Urothelium cell line (cell line): Measurements from ENCODE around the gene IQSEC3.
"Not testable (repeated sequence)": the region's sequence is repeated elsewhere in the genome, so short reads cannot be mapped to it uniquely, and the experiment has no call there.

ENCODE experiments used
- DNase-seq: peaks from one replicate; pipeline ENCODE4 v3.0.0; 2011; ENCODE audit warnings: low spot score, mixed read lengths
- FAIRE-seq: peaks from 2 replicates; lab custom pipeline; 2011; peaks lifted over from hg19 to GRCh38; lab: Jason Lieb, UNC

IQSEC3 gene

DNA sequence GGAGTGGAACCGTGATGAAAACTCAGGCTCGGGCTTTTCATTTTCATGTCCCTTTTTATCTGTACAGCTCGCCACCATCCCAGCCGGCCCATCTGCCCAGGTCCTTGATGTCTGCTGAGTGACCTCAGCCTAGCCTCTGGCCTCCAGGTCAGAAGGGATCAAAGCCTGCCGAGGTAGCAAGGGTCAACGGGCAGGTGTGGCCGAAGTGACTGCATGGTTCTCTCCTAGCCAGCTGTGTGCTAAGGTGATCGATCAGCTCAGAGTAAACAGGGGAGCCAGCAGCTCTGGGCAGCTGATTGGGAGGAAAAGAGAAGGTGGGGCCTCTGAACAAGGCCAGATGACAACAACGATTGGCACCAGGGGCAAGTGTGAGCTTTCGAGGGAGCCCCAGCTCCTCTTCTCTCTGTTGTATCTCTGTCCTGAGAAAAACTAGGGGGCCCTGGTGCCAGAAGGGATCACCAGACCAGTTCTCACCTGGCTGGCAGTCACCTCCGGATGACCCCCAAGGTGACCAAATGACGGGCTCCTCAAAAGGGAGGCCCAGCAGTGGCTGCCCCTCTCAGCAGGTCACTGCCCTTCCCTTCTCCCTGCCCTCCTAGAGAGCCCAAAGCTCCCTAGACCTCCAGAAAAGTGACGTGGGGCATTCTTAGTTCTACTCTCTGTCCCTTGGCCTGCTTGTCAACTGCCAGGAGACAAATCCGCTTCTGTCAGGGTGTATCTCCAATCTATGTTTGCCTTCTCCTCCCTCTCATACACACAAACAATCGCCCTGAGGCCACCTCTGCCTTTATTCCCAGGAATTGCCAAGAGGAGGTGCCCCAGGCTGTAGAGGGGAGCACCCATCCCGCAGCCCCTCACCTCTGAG is 143.9 kb downstream of the IQSEC3 start:
- DNase-seq (no peak), FAIRE-seq (no peak)

DNA sequence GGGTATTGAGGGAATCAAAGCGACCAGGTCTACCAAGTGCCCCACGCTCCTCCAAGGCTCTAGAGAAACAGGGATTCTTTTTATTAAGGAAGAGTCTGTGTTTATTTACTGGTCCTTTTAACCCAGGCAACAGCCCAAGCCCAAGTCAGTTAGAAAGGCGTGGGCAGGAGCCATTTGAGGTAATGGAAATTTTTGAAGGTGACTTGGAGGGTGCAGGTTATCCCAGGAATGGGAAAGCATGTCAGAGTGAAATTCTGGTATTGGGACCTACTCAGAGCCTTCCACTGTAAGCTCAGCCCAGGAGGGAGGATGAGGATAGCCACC is 144.5 kb downstream of the IQSEC3 start:
- DNase-seq (no peak), FAIRE-seq (no peak)

DNA sequence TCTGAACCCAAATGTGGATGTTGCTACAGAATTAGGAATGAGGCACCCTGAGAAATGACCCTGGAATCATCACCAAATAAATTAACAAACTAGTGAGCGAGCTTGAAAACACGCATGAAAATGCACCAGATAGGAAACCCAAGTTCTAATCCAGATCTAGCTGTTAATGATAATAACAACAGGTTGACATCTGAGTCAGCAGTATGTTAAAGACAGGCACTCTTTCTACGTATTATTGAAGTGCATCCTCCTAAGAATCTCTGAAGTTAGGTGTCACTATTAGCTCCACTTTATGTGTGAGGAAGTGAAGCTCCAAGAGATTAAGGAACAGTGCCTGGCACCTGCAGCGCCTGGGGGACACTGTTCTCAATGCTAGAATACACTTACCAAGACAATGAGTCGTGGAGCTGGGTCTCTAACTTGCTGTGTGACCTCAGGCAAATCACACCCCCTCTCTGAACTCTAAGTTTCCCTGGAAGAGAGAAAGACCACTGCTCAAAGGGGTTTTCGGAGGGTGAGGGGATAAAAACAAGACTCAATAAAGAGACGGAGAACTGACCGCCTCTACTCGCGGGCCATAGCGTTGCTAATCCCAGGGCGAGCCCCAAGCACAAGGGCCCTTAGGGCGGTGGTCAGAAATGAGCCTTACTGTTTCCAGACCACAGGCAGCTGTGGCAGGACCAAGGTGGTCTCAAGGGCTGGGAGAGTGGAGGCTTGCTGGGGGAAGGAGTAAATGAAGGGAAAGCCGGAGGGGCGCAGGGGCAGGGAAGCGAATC is 145.3 kb downstream of the IQSEC3 start:
- FAIRE-seq (no peak), DNase-seq (no peak)

DNA sequence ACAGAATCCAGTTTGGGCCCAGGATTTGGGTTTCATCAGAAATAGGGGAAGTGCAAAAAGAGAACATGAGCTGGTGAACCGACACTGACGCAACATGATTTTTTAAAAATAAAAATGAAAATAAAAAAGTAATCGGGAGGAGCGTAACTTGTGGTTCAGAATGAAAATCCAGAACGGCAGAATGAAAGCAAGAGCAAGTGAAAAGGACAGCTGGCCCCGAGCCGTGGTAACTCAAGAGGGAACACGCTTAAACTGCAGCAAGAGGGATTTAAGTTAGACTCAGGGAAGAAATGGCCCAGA is 145.8 kb downstream of the IQSEC3 start:
- no peak for FAIRE-seq
- DNase-seq: no peak

DNA sequence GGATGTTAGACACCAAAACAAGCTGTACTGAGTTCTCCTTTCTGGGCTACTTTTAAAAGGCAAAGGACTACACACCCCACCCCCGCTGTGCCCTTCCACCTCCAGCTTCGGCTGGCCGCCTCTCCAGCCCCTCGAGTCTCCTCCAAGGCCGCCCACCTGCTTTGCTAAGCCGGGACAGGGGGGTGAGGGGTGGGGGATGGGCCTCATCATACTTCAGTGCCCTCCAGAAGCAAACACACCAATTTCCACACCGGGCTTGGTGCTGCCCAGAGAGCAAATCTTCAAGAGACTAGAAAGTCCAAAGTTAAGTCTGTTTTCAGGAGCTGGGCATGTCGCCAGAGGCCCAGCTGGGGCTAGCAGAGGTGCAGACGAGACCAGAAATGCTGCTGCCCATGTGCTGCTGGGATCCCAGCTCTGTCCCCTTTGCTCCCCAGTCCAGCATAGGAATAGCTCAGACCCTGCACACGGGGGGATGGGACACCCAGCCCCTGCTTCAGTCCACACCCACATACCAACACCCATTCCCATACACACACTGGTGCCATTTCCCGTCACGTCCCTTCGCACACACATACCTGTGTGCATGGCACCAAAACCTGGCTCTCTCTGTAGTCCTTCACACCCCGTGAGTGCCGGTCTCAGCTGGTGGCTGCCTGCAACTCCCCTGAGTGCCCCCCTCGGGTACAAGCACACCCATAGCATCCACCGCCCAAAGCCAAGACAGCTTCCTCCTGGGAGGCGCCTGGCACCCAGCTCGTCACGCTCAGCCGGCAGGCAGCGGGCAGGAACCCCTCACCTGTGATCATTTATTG is 146.4 kb downstream of the IQSEC3 start:
- no peak for DNase-seq
- FAIRE-seq: no peak

DNA sequence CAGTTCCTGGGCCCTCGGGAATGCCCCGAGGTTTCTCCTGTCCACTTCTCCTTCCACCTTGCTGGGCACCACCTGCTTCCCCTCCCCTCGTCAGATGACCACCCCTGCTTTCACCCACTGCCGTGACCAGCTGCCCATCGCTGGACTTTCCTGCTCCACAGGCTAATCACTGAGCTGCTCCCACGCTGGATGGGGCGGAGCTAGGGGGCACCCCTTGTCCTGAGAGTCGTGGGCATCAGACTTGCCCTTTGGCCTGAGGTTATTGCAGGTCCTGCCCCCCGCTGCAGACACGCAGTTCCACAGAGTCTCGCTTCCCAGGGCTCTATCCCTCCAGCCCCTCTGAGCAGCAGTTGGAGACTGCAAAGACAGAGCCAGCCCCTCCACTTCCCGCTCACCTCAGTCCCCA is 147.0 kb downstream of the IQSEC3 start:
- FAIRE-seq (no peak), DNase-seq (no peak)

DNA sequence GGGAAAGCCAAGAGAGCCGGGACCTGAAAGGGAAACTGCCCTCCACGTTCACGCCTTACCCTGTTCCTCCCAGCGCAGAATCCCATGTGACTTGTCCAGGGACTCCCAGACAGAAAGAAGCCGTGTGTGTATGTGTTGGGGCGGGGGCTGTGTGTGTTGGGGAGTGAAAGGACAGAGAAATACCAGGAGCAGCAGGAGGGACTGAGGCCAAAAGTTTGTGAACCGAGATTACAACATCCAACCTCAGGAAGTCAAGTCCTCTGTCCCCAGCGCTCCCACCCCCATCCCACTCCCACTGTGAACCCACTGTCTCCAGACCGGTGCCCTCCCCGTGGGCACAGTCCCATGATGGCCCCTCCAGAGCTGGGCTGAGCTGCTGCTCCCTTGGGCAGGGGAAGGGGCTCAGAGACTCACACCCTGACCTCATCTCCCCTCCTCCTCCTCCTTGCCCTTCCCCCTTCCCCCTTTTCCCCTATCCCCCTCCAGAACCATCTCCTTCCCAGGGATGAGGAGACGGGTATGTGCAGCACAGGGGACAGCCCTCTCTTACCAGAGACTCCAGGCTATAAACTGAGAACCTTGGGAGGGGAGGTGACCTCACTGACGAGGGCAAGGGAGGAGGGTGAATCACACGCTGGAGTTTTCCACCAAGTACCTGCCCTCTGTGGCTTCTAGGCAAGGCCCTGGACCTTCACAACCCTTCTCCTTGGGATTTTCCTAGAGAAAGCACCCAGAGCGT is 147.6 kb downstream of the IQSEC3 start, which contains the start of gene SLC6A12:
Gene SLC6A12, minus strand, starts transcription at position 155 of the 739 bp plus-strand sequence. CDS start 4,171 bp downstream, outside the sequence.
- no peak for FAIRE-seq
- DNase-seq: no peak

DNA sequence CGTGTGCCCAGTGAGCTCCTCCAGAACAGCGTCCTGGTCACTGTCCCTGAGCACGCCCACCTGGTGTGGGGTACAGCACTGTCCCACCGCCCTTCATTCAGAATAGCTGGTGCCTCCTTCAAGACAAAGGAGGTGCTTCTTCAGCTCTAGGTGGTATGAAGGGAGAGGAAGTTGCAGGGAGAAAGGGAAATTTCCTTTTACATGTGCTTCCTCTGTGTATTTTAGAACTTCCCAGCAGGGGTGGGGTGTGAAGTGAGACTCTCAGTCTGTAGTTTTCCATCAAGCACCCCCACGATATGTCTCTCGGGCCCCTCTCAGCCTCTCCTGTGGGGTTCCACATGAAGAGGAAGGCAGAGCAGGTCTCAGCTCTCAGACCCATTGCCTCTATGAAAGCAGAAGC is 148.5 kb downstream of the IQSEC3 start:
- DNase-seq: no peak
- no peak for FAIRE-seq

DNA sequence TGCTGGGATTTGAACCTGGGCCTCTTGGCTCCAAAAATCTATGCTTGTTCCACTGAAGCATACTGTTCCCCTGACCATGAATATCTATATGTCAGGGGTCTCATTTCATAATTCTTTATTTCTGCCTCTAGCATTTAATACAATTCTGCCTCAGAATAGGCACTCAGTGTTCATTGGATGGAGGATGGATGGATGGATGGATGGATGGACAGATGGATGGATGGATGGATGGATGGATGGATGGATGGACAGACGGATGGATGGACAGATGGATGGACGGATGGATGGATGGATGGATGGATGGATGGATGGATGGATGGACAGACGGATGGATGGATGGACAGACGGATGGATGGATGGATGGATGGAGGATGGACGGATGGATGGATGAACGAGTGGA is 150.5 kb downstream of the IQSEC3 start:
- not testable (repeated sequence) for FAIRE-seq, DNase-seq

DNA sequence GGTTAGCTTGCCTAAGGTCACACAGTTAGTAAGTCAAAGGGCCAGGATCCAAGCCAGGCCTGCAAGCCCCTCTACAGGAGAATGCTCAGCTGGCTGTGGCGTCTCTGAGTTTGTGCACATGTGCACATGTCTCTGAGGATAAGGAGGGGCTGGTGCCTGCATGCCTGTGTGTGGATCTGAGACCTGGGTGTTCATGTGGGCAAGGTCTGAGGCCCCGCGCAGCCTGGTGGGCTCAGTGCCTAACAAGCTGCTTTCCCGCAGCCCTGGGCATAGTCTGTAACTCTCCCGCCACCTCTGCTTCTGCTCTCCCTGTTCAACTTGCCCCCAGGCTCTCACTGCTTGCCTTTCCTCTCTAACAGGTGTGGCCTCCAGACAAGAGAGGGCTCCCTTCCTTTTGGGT is 151.7 kb downstream of the IQSEC3 start:
- DNase-seq (no peak), FAIRE-seq (peak; percentile 17)

DNA sequence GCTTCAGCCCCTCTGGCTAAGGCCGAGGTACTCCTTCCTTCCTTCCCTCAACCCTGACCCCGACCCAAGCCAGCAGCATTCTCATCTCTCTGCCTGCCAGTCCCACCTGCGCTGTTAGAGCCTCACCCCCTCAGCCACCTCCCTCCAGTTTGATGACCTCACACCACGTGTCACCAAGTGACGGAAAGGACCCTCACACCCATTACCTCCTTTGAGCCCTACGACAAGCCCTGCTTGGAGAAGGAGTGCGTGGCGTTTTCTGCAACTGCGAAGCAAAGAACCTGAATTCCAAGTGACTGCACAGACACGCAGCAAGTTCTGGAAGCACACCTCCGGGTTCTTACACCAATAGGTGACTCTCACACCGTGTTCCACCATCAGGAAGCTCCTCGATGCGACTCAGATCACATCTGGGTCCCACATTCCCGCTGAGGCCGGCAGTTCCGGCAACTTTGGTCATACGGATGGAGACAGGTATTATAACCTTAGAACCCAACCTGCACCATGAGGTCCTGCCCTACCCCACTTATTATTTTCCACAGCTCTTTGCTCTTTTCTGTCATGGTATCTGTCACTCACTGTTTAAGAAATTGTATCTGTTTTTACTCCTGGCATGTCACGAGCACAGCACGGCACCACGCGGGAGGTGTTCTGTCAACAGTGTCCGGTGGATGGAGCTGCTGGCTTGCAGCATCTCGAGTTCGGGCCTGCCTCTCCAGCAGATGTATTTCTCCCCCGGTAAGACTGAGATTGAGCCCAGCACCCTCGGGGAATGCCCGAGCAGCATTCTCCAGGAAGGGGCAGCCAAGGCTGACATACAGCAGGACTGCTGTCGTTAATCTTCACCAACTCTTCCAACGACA is 152.4 kb downstream of the IQSEC3 start:
- no peak for DNase-seq
- FAIRE-seq: peak; percentile 35

DNA sequence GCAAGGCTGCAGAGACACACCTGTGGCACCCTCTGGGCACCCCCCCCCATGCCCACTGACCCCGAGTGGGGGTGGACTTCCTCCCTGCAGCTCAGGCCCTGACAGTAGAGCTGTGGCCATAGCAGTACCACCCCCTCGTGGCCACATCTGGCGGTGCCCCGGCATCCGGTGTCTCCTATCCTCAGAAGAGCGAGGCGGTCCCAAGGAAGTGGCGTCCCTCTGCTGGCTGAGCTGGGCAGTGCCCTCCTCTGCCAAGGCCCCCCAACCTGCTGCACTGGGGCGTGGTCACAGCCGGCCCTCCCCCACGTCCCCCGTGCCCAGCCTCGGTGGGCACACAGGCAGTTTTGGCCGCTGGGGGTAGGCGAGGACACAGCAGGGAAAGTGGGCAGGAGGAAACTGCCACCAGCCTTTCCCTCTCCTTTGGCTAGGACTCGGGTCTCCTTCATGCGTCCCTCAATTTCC is 153.4 kb downstream of the IQSEC3 start:
- no peak for FAIRE-seq

DNA sequence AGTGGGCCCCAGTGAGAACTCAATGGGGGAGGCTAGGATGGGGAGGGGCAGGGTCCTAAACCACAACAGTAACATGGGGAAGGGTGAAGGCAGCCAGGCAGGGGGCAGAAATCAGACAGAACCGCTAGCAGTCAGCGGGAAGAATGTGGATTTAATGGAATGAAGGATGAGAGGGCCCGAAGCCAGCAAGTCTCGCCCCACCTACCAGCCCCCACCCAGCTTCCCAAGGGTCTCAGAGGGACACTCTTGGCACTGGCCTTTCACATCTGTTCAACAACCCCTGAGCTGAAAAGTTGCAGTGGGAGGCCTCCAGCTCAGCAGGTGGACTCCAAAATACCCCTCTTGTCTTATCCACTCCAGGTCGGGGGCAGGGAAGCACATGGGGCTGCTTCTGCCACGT is 153.9 kb downstream of the IQSEC3 start:
- no peak for FAIRE-seq
- DNase-seq: no peak

More for the DNA sequence above, 153.4 kb downstream of the IQSEC3 start:
- peak; percentile 69 for DNase-seq

DNA sequence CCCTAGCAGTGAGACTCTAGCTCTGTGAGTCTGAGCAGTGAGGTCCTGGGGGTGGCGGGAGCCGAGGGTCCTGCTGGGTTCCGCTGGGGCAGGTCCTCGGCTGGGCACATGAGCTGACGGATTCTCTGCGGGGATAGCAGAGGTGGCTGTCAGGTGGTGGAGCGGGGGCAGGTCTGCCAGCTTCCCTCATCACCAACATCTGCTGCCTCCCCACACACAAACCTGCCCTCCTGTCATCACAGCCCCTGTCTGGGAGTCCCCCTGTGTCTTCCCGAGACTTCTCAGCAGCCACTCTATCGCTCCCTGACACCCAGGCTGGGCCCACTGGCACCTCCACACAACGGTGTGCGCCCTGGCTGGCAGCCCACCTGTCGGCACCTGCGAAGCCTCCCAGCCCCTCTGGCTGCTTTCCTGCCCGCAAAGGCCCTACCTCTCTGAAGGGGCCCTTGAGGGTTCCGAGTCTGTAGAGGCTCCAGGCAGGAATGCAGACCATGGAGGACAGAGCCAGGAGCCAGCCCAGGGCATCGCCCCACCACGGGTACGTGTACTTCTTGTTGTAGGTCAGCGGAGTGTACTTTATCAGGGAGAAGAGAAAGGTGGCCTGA is 154.5 kb downstream of the IQSEC3 start:
- no peak for FAIRE-seq

DNA sequence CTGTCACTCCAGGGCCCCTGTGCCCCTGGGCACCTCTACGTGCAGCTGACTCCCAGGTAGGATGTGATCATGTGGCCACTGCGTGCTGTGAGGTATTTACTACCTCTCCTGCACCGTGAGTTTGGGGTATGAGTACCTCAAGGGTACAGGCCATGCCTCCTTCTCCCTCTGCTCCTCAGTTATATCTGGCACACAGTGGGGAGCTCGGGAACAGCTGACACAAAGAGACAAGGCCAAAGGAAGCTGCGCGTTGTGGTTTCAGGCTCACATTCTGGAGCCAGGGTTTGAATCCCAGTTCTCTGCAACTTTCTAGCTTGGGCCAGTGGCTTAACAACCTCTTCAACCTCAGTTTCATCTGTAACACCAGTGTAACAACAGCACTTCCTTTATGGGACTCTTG is 155.2 kb downstream of the IQSEC3 start:
- FAIRE-seq: no peak
- DNase-seq: no peak

More for the DNA sequence above, 154.5 kb downstream of the IQSEC3 start:
- no peak for DNase-seq

DNA sequence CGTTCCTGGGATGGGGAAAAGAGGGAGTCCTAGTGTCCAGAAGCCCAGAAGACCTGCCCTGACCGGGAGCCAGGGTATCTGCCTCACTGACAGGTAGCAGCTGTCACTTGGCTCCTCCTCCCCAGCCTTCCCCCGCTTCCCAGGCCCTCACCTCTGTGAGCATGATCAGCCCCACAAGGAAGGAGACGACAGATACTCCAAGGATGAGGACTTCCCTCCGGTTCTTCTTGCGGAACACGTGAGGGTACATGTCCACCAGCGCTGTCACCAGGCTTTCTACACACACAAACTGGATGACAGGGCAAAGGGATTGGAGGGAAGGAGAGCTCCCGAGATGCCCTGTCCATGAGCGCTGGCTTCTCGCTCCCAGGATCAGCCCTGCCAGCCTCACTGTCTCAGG is 157.3 kb downstream of the IQSEC3 start:
- FAIRE-seq: no peak
- no peak for DNase-seq

DNA sequence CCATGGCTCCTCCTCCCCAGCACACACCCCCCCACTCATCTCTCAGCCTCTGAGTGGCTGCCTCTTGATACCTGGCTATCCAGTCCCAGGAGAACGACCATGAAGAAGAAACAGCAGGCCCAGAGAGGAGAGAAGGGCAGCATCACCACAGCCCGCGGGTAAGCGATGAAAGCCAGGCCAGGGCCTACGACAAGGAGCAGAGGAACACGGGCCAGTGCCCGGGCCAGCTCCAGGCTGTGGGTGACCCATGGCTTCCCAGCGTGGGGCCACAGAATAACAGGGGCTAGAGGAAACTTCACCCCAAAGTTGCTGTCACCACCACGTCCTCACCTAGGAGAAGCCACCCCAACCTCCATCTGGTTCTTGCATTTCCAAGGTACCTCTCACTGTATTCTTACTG is 157.8 kb downstream of the IQSEC3 start:
- DNase-seq: no peak
- FAIRE-seq: no peak

DNA sequence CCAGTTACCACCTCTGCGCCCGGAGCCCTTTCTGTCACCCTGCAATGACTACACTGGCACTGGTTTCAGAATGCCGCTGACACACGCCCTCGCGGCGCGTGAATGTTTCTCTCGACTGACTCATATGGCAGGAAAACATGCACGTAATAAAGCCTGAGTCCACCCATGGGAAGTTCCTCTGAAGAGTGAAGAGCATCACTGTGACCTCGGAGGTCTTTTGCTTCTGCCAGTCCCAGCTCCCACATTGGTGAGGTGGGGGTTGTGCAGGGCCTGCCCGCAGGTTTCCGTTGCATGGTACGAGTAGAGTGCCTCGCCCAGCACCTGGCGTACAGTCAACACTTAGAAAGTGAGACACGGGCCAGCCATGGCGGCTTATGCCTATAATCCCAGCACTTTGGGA is 158.4 kb downstream of the IQSEC3 start:
- no peak for DNase-seq

DNA sequence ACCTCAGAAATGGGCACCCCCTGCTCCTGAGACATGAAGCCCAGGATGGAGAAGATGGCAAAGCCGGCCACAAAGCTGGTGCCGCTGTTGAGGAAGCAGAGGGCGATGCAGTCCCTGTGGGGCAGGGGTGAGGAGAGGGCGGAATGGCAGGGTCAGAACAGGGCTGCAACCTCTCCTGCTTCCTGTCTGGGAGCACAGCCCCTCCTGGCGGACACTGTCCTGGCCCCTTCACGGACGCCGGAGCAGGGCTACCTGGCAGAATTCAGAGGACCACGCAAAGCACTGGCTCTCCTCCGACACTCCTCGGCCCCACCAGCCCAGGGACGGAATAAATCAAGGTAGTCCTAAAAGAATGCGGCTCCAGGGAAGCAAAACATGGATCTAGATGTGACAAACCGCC is 159.8 kb downstream of the IQSEC3 start:
- FAIRE-seq: no peak
- no peak for DNase-seq

More for the DNA sequence above, 158.4 kb downstream of the IQSEC3 start:
- no peak for FAIRE-seq
